Esophagus (tissue), 2 donors: ENCODE results near the gene SRC. TPM values are rescaled to one million over a fixed set of nuclear protein-coding genes. Genes with fewer than 3 reads are reported as not detected.

Experiments
- H3K27ac ChIP-seq, 2 donors: one replicate each; pipeline ENCODE4 v1.5.1; 2013; ENCODE audit warnings: low read depth in 2 of 2, mild to moderate bottlenecking in 2 of 2, inconsistent platforms in 1 of 2, low read length in 1 of 2, moderate library complexity in 1 of 2
- H3K27me3 ChIP-seq, 2 donors: one replicate each; pipeline ENCODE4 v1.6.1; 2013; ENCODE audit warnings: low read length in 2 of 2, control low read depth in 1 of 2, mild to moderate bottlenecking in 1 of 2; ENCODE audit not compliant: insufficient read depth in 2 of 2, control insufficient read depth in 1 of 2
- H3K36me3 ChIP-seq, 2 donors: one replicate each; pipeline ENCODE4 v1.6.1; 2013; ENCODE audit warnings: low read length in 1 of 2; ENCODE audit not compliant: control insufficient read depth in 2 of 2, insufficient read depth in 2 of 2
- H3K4me1 ChIP-seq, 2 donors: one replicate each; pipeline ENCODE4 v1.6.1; 2013; ENCODE audit warnings: low read length in 1 of 2; ENCODE audit not compliant: control insufficient read depth in 2 of 2, insufficient read depth in 2 of 2
- H3K4me3 ChIP-seq, 2 donors: one replicate each; pipeline ENCODE4 v1.5.1; 2013; ENCODE audit warnings: low read length in 2 of 2, mild to moderate bottlenecking in 2 of 2, low read depth in 1 of 2, moderate library complexity in 1 of 2
- H3K9me3 ChIP-seq, 2 donors: one replicate each; pipeline ENCODE4 v1.6.1; 2013; ENCODE audit warnings: mild to moderate bottlenecking in 2 of 2, low read depth in 1 of 2, low read length in 1 of 2, moderate library complexity in 1 of 2; ENCODE audit not compliant: control insufficient read depth in 2 of 2, insufficient read depth in 1 of 2
- WGBS, 2 donors: extraction: QIAGEN DNeasy Blood & Tissue Kit; methylation state at CpG; one replicate each; pipeline ENCODE4 v1.1.7; 2013; 5-methylcytosine and 5-hydroxymethylcytosine counted together
- polyA plus RNA-seq, 2 donors: library from polyadenylated mRNA; stranded (reverse); fragments of 200-250 nt; gene quantifications; one replicate each; pipeline ENCODE4 v1.2.3, GENCODE V29; 2013
- donor health status: healthy with polysubstance abuse.
- donor health status: Bipolar disorder and iron deficiency.

Gene SRC
- polyA plus RNA-seq, 2 donors, result 26.9 to 59.4 TPM

DNA sequence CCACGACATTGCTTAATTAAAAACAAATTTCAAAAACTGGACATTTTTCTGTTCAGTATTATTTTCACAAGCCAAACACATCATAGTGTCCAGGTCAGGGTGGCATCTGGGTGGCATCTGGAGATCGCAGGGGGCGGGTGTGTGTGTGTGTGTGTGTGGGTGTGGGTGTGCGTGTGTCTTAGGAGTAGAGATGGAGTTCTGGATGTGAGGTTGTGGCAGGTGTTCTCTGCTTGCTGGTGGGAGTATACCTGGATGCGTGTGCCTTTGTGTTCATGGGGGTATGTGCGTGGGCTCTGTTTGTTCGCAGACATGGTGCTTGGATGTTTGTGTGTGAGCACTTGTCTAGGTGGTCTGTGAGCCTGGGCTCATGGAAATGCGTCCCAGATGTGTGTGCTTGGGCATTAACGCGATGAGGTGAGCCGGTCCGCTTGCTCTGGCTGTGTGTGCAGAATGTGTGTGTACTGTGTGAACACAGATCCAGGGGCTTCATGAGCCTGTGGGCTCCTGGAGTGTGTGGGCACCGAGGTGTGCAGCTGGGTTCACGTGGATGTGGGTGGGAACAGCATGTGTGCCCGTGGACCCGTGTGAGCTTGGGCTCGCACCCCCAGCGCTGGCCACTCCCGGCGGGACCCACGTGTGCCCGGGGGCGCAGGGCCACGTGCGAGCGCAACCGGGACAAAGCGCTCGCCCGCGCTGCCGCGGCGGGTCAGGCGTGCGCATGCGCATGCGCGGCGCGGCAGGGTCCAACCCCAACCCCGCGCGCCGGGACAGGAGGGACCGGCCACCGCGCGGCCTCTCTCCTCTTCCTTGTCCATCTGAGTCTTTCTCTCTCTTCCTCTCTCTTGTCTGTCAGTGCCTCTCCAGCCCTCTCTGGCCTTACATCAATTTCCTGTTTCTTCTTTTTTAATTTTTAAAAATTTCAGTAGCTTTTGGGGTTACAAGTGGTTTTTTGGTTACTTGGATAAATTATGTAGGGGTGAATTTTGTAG lies 60.4 kb downstream of the SRC start:
- Histone ChIP-seq H3K9me3 (no peaks in the 10 kb centered on the region), H3K27me3 (no peaks in the 10 kb centered on the region), H3K27ac (no peak overlapping the region), H3K4me1 (peaks cover 0 to 21% of the 10 kb centered on the region in 2 donors), H3K36me3 (peaks cover 0 to 30% of the 10 kb centered on the region in 2 donors), H3K4me3 (peak overlapping the region; percentile 16 to 17)
- 11 to 13% methylated on average over 49 of the region's 49 CpGs for WGBS, 2 donors

DNA sequence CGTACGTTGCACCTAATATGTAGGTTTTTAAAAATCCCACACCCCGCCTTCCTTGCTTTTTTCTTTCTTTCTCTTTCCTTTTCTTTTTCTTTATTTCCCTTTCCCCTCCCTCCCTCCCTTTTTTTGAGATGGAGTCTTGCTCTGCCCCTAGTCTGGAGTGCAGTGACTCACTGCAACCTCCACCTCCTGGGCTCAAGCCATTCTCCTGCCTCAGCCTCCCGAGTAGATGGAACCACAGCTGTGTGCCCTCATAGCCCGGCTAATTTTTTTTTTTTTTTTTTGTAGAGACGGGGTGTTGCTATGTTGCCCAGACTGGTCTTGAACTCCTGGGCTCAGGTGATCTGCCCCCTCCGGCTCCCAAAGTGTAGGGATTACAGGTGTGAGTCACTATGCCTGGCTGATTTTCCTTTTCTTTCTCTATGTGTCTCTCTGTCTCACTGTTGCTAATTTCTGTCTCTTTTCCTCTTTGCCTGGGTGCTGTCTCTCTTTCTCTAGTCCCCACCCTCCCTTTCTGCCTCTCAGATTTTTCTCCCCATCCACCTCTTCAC lies 61.2 kb downstream of the SRC start:
- Histone ChIP-seq H3K9me3 (no peaks in the 10 kb centered on the region), H3K4me3 (peak overlapping the region in 1 of 2 donors; percentile 17), H3K36me3 (peaks cover 0 to 23% of the 10 kb centered on the region in 2 donors), H3K27ac (no peak overlapping the region), H3K27me3 (no peaks in the 10 kb centered on the region), H3K4me1 (peaks cover 0 to 23% of the 10 kb centered on the region in 2 donors)
- WGBS, 2 donors, result 31% methylated on average over 7 of the region's 7 CpGs

DNA sequence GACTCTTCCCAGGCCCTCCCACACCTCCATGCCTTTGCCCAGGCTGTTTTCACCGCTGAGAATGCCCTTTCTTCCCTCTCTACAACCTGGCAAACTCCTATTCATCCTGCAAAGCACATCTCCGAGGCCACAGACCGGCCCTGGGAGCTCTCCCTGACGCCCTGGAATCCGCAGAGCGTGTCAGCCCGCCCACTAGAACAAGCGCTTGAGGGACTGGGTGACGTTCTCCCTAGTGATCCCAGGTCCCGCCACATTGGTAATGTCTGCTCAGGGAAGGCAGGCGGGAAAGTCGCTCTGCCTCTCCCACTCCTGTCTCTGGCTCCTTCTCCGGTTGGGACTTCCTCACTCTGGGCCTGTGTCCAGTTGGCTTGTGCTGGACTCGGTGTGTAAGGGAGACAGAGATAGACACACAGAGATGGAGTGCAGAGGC lies 61.6 kb downstream of the SRC start:
- Histone ChIP-seq H3K27me3 (no peaks in the 10 kb centered on the region), H3K4me1 (peaks cover 0 to 23% of the 10 kb centered on the region in 2 donors), H3K36me3 (peaks cover 0 to 18% of the 10 kb centered on the region in 2 donors), H3K27ac (no peak overlapping the region), H3K9me3 (no peaks in the 10 kb centered on the region), H3K4me3 (no peak overlapping the region)
- 43 to 44% methylated on average over 14 of the region's 14 CpGs for WGBS, 2 donors

DNA sequence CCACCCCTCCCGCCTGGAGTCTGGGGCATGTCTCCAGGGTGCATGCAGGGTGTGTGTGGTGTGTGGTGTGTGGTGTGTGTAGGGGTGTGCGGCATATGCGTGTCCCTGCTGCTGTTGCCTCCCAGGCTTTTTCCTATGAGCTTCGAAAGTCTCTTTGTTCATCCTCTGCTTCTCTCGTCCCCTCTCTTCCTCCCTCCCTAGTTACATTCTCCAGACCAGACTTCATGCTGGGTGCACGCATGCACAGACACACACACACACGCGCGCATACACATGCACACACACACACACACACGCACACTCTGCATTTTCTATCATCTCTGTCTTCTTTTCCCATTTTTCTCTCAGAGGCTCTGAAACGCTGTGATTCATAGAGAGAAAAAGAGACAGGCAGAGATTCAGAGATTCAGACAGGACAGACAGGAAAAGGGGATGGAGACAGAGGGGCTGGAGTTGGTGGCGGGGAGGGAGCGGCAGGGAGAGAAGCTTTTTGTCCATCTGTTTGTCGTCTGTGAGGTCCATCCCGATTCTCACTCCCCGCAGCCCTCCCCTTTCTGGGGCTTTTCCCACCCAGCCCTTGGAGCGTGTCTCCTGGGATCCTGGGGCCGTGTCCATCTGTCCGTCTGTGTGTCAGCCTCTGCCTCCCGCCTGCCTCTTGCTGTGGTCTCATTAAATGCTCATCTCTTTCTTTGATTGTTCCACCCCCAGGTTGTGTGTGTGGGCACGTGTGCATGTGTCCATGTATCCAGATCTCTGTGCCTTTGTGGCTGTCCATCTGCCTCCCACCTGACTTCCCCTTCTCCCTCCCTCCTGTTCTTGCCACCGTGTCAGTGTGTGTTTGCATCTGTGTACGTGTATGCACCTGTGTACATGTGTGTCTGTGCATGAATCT lies 62.6 kb downstream of the SRC start:
- WGBS, 2 donors, result 36 to 44% methylated on average over 23 of the region's 23 CpGs
- Histone ChIP-seq H3K4me1 (peaks cover 0 to 23% of the 10 kb centered on the region in 2 donors), H3K36me3 (peaks cover 0 to 8% of the 10 kb centered on the region in 2 donors), H3K27ac (no peak overlapping the region), H3K4me3 (no peak overlapping the region), H3K9me3 (no peaks in the 10 kb centered on the region), H3K27me3 (no peaks in the 10 kb centered on the region)

DNA sequence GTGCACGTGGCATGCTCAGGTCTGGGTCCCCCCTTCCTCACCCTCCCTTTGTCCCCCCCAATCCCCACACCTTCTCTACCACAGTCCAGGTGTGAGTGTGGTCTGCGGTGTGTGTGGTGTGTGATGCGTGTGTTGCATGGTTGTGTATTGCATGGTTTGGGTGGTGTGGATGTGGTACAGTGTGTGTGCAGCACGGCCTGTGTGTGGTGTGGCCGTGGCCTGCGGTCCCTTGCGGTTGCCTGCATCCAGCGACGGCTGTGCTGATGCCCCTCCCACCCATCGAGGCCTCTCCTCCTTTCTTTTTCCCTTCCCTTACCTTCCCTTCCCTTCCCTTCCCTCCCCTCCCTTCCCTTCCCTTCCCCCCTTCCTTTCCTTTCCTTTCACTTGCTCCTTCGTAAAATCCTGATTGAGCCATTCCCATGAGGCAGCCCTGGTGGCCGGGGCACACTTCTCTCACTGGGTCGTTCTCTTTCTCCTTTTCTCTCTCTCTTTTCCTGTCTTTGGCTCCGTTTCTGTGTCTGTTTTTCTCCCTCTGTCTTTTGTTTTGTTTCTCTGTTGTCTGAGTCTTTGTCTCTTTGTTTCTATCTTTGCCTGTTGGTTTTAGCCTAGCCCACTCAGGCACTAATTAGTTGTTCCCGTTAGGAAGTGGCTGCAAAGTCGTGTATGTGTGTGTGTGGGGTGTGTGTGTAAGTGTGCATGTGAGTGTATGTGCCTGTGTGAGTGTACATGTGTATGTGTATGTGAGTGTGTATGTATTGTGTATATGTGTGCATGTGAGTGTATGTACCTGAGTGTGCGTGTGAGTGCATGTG lies 65.7 kb downstream of the SRC start:
- H3K4me3 ChIP-seq, result no peak overlapping the region

DNA sequence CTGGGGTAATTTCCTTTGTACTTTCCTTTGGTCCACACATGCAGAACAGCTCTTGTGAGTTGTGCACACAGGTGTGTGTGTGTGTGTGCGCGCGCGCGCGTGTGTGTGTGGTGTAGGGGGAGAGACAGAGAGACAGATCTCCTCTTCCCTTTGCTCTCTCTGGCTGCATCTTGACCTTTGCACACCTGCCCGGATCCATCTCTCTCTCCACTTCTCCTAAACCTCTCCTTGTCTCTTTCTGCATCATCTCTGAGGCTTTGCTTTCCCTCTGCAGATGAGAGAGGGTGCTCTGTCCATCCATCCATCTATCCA lies 67.0 kb downstream of the SRC start:
- Histone ChIP-seq H3K36me3 (no peaks in the 10 kb centered on the region), H3K27me3 (no peaks in the 10 kb centered on the region), H3K9me3 (no peaks in the 10 kb centered on the region), H3K27ac (no peak overlapping the region), H3K4me1 (peaks cover 3 to 14% of the 10 kb centered on the region in 2 donors), H3K4me3 (no peak overlapping the region)
- WGBS, 2 donors, result 37 to 82% methylated on average over 7 of the region's 7 CpGs

More for the DNA sequence above, 65.7 kb downstream of the SRC start:
- no peak overlapping the region for H3K27ac ChIP-seq
- H3K4me1 ChIP-seq, result peaks cover 3 to 21% of the 10 kb centered on the region in 2 donors
- 29 to 41% methylated on average over 16 to 17 of the region's 17 CpGs for WGBS, 2 donors
- H3K9me3 ChIP-seq, result no peaks in the 10 kb centered on the region
- H3K27me3 ChIP-seq, result no peaks in the 10 kb centered on the region
- H3K36me3 ChIP-seq, result no peaks in the 10 kb centered on the region

DNA sequence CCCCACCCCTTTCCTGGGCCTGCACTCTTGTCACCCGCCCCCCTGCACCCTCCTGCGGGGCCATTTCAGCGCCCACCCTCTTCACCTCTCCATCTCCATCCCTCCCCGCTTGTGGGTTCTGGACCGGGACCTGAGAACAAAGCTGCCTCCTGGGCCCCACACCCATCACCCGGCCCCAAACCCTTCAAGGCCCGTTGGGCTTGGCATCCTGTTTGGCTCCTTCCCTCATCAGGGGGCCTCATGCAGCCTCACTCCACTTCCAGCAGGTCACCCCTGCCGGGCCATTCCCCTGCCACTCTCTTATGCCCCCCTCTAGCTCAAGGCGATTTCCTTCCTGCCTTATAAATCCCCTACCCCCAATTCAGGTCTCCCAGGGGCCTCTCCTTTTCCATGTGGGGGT lies 67.4 kb downstream of the SRC start:
- 62 to 70% methylated on average over 9 of the region's 9 CpGs for WGBS, 2 donors
- Histone ChIP-seq H3K27me3 (no peaks in the 10 kb centered on the region), H3K27ac (no peak overlapping the region), H3K36me3 (no peaks in the 10 kb centered on the region), H3K4me1 (peaks cover 3 to 14% of the 10 kb centered on the region in 2 donors), H3K9me3 (no peaks in the 10 kb centered on the region), H3K4me3 (no peak overlapping the region)

DNA sequence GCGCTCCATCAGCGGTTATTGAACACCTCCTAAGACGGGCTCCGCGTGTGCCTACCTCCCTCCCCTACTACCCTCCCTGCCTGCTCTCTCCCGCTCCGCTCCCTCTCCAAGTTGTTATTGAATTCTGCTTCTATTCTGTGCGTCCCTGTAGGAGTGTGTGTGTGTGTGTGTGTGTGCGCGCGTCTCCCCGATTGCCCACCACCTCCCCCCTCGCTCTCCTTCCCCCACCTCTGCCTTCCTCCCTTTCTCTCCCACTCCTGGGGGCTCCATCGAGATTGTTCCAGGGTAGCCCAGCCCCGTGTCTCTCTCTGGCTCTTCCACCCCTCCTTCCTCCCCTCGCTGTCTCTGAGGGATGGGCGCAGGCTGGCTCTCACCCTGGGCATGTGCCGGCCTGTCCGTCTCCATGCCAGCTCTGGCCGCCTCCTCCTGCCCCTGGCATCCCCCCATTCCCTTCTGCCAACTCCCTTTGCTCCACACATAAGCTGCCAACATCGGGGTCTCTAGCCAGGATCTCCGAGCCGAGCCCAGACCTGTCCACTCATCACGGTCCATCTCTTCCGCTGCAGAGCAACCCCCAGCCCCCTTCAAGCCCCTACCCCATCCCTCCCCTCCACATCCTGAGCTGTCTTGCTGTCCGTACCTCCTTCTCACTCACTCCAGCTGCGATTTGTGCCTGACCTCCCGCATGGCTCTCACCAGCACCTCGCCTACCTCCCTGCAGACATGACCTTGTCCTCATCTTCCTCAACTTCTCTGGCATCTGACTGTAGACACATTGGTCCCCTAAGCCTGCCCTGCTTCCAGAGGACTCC lies 68.5 kb downstream of the SRC start:
- Histone ChIP-seq H3K4me1 (peaks cover 3 to 9% of the 10 kb centered on the region in 2 donors), H3K4me3 (no peak overlapping the region), H3K27me3 (no peaks in the 10 kb centered on the region), H3K27ac (no peak overlapping the region), H3K36me3 (no peaks in the 10 kb centered on the region), H3K9me3 (no peaks in the 10 kb centered on the region)
- WGBS, 2 donors, result 33 to 48% methylated on average over 29 of the region's 29 CpGs
